Measurements from ENCODE around the gene CHD9. TPM values are rescaled to one million over a fixed set of nuclear protein-coding genes. Genes with fewer than 3 reads are reported as not detected.

CHD9 gene
- total RNA-seq, 6 experiments from 2014 or later: 19.8 to 44.3 (median 30.2) TPM

DNA sequence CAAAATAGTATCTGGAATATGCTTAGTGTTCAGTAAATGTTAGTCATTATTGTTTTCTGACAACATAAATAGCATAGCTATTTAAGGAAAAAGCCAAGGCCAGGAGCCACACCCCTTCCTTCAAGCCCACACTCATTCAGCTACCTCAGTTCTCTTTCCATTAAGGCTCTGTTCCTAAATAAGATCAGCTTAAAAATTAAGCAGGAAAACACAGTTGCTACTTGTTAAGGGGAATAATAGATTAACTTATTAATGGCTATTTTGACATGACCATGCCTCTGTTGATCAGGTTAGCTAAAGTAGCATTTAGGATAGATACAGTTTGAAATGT, 158.1 kb downstream of the CHD9 start:
- no peak overlapping the region for H3K27ac ChIP-seq
- TF ChIP-seq CTCF (IDR thresholded peaks at IDR 0.05) (no peak), POLR2A (IDR thresholded peaks at IDR 0.05) (no peak)
- no peak overlapping the region for H3K4me3 ChIP-seq
- ATAC-seq (no peak), DNase-seq (no peak)
- intact Hi-C loops (cut with DNase I): no loop called here
- H3K27me3 ChIP-seq: no peaks in the 10 kb centered on the region
- no peaks in the 10 kb centered on the region for H3K4me1 ChIP-seq
- no peaks in the 10 kb centered on the region for H3K36me3 ChIP-seq
- no peaks in the 10 kb centered on the region for H3K9me3 ChIP-seq

DNA sequence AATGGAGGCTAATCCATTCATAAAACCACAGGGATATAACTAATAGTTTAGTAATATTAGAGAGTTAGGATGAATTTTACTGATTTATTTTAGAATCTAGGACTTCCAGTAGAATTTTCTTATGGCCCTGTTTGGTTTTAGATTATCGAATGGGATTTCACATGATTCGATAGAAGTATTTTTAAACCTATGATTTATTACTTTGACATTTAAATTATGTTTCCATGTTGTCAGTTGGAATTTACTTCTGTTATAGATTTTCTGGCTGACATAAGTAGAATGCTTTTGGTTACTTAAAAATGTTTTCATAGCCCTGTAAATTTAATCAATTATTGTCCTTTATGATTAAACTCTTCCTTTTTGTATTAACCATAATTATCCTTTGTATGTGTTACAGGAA, 158.8 kb downstream of the CHD9 start:
- no peaks in the 10 kb centered on the region for H3K4me1 ChIP-seq
- no peak for ATAC-seq

DNA sequence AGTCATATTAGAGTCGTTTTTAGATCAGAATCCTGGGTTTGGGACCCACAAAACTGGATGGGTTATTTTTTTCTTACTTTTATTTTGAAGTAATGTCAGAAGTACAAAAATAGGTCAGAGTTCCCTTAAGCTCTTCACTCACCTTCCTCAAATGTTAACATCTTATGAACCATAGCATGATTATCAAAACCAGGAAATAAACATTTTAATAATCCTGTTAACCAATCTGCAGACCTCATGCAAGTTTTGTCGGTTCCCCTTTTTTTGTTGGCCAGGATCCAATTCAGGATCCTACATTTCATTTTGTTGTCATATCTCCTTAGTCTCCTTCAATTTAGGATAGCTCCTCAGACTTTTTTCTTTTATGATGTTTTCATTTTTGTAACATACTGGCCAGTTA, 162.0 kb downstream of the CHD9 start:
- no peak for DNase-seq
- intact Hi-C loops (cut with DNase I): no loop called here
- H3K27ac ChIP-seq: no peak overlapping the region
- ATAC-seq: no peak
- no peaks in the 10 kb centered on the region for H3K36me3 ChIP-seq
- TF ChIP-seq POLR2A (IDR thresholded peaks at IDR 0.05) (no peak), CTCF (IDR thresholded peaks at IDR 0.05) (no peak)
- no peak overlapping the region for H3K4me3 ChIP-seq
- WGBS (ENCODE audit: insufficient coverage, low coverage, low lambda C conversion rate, missing lambda C conversion rate): 47% methylated on average over 2 of the region's 2 CpGs
- no peaks in the 10 kb centered on the region for H3K27me3 ChIP-seq
- H3K4me1 ChIP-seq: peaks cover 0 to 5% (median 2%) of the 10 kb centered on the region in 4 donors
- no peaks in the 10 kb centered on the region for H3K9me3 ChIP-seq

More for the DNA sequence above, 158.8 kb downstream of the CHD9 start:
- TF ChIP-seq CTCF (IDR thresholded peaks at IDR 0.05): no peak
- no peak for TF ChIP-seq POLR2A (IDR thresholded peaks at IDR 0.05)
- no peaks in the 10 kb centered on the region for H3K9me3 ChIP-seq
- intact Hi-C loops (cut with DNase I): no loop called here
- H3K4me3 ChIP-seq: no peak overlapping the region
- no peaks in the 10 kb centered on the region for H3K27me3 ChIP-seq
- H3K27ac ChIP-seq: no peak overlapping the region
- no peaks in the 10 kb centered on the region for H3K36me3 ChIP-seq
- 66% methylated on average over 2 of the region's 2 CpGs for WGBS (ENCODE audit: insufficient coverage, low coverage, low lambda C conversion rate, missing lambda C conversion rate)
- no peak for DNase-seq

DNA sequence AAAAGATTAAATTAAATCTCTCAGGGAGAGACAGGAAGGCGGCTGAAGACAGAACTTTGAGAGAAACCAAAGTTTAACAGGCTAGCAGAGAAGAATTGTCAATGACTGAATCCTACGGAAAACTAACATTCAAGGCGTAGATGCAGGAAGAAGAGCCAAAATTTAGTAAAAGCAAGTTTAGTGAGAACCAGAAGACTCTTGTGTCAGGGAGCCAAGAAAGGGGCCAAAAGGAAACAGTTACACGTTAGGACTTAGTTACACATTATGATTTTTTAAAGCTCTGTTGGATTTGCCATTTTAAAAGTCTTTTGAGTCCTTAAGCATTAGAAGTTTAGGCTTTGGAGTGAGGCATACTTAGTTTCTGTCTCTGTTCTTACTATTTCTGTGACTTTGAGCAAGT, 164.6 kb downstream of the CHD9 start:
- Histone ChIP-seq H3K4me3 (no peak overlapping the region), H3K27ac (peak overlapping the region; percentile 1 to 40 (median 11)), H3K4me1 (peaks cover 0 to 5% (median 2%) of the 10 kb centered on the region in 4 donors), H3K36me3 (peaks cover 0 to 7% (median under 1%) of the 10 kb centered on the region in 4 donors), H3K9me3 (no peaks in the 10 kb centered on the region), H3K27me3 (no peaks in the 10 kb centered on the region)
- 67% methylated on average over 2 of the region's 4 CpGs for WGBS (ENCODE audit: insufficient coverage, low coverage, low lambda C conversion rate, missing lambda C conversion rate)
- DNase-seq (no peak), ATAC-seq (no peak)
- TF ChIP-seq POLR2A (IDR thresholded peaks at IDR 0.05): no peak
- TF ChIP-seq CTCF (IDR thresholded peaks at IDR 0.05): no peak
- intact Hi-C loops (cut with DNase I): no loop called here
